Measurements from ENCODE around the gene CPT1A. TPM values are rescaled to one million over a fixed set of nuclear protein-coding genes. Genes with fewer than 3 reads are reported as not detected.

The CPT1A gene
- total RNA-seq, 1 experiment from 2014 or later: 153 TPM

DNA sequence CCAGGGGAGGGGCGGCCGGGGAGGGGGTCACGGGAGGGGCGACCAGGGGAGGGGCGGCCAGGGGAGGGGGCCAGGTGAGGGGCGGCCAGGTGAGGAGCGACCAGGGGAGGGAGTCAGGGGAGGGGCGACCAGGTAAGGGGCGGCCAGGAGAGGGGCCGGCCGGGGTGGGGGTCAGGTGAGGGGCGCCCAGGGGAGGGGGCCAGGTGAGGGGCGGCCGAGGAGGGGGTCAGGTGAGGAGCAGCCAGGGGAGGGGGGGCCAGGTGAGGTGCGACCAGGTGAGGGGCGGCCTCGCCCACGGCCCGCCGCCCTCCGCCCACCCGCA, 90.8 kb downstream of the CPT1A start:
- intact Hi-C loops (cut with micrococcal nuclease; ENCODE audit: unreplicated experiment): no loop called here
- Histone ChIP-seq H3K27ac (ENCODE audit: low read length) (no peak overlapping the region), H3K36me3 (ENCODE audit: control insufficient read depth, insufficient read depth, low read length) (no peaks in the 10 kb centered on the region; the same call in 1 of the 2 replicates), H3K27me3 (ENCODE audit: control insufficient read depth, insufficient read depth, low read length) (no peaks in the 10 kb centered on the region), H3K4me1 (ENCODE audit: control insufficient read depth, insufficient read depth, low read length) (peaks cover 26% of the 10 kb centered on the region), H3K4me3 (ENCODE audit: low read depth in 2 of 2, low read length in 2 of 2) (peak overlapping the region; percentile 55 to 62), H3K9me3 (ENCODE audit: control insufficient read depth, insufficient read depth, low read depth, low read length) (no peaks in the 10 kb centered on the region)
- POLR2A ChIA-PET: no interaction called here
- ATAC-seq (no peak), DNase-seq (ENCODE audit: low read depth, low spot score) (no peak)
- no TSS peak for BruUV-seq (replicated peaks)
- CTCF ChIA-PET: no interaction called here
- in situ Hi-C loops (cut with HindIII; ENCODE audit: low pct_unique_long_range_greater_than_20kb, low sequenced_read_pairs): no loop called here
- TF ChIP-seq TCF7L2 (IDR thresholded peaks at IDR 0.05; ENCODE audit: low read depth, low read length): no peak
- TF ChIP-seq, protein P1, sequence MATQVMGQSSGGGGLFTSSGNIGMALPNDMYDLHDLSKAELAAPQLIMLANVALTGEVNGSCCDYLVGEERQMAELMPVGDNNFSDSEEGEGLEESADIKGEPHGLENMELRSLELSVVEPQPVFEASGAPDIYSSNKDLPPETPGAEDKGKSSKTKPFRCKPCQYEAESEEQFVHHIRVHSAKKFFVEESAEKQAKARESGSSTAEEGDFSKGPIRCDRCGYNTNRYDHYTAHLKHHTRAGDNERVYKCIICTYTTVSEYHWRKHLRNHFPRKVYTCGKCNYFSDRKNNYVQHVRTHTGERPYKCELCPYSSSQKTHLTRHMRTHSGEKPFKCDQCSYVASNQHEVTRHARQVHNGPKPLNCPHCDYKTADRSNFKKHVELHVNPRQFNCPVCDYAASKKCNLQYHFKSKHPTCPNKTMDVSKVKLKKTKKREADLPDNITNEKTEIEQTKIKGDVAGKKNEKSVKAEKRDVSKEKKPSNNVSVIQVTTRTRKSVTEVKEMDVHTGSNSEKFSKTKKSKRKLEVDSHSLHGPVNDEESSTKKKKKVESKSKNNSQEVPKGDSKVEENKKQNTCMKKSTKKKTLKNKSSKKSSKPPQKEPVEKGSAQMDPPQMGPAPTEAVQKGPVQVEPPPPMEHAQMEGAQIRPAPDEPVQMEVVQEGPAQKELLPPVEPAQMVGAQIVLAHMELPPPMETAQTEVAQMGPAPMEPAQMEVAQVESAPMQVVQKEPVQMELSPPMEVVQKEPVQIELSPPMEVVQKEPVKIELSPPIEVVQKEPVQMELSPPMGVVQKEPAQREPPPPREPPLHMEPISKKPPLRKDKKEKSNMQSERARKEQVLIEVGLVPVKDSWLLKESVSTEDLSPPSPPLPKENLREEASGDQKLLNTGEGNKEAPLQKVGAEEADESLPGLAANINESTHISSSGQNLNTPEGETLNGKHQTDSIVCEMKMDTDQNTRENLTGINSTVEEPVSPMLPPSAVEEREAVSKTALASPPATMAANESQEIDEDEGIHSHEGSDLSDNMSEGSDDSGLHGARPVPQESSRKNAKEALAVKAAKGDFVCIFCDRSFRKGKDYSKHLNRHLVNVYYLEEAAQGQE (IDR thresholded peaks at IDR 0.05; ENCODE audit: insufficient read depth in 1 of 2, low read depth in 2 of 2, low read length in 1 of 2): no peak
- TF ChIP-seq POLR2AphosphoS5 (IDR thresholded peaks at IDR 0.05; ENCODE audit: low read depth, low read length): no peak
- TF ChIP-seq, protein P2, sequence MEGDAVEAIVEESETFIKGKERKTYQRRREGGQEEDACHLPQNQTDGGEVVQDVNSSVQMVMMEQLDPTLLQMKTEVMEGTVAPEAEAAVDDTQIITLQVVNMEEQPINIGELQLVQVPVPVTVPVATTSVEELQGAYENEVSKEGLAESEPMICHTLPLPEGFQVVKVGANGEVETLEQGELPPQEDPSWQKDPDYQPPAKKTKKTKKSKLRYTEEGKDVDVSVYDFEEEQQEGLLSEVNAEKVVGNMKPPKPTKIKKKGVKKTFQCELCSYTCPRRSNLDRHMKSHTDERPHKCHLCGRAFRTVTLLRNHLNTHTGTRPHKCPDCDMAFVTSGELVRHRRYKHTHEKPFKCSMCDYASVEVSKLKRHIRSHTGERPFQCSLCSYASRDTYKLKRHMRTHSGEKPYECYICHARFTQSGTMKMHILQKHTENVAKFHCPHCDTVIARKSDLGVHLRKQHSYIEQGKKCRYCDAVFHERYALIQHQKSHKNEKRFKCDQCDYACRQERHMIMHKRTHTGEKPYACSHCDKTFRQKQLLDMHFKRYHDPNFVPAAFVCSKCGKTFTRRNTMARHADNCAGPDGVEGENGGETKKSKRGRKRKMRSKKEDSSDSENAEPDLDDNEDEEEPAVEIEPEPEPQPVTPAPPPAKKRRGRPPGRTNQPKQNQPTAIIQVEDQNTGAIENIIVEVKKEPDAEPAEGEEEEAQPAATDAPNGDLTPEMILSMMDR (IDR thresholded peaks at IDR 0.05): no peak
- no peak for TF ChIP-seq SIN3A (IDR thresholded peaks at IDR 0.05; ENCODE audit: borderline replicate concordance, insufficient read depth, low read depth, low read length)

DNA sequence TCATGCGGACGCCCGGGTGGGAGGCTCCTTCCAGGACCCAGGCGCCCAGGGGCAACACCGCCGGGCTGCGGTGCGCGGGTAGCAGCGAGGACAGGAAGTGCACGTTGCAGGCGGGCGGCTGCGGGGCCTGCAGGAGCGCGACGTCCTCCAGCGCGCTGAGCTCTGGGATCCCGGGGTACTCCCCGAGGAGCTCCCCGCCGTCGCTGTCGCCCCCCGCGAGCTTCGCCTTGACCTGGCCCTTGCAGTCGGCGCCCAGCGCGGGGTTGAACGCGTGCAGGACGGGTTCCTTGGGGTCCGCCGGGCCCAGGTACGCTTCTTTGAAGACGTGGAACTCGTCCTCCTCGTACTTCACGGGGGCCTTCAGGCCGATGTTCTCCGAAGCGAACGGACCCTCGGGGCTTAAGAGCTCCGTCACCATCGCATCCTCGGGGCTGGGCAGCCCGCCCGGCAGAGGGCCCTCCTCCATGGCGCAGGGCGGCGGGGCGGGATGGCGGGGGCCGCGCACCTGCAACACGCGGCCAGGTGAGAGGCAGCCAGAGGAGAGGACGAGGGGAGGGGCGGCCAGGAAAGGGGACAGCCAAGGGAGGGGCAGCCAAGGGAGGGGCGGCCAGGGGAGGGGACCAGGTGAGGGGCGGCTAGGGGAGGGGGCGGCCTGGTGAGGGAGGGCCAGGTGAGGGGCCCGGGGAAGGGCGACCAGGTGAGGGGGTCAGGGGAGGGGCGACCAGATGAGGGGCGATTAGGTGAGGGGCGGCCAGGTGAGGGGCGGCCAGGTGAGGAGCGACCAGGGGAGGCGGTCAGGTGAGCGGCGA, 91.3 kb downstream of the CPT1A start:
- no peak overlapping the region for H3K4me3 ChIP-seq (ENCODE audit: low read depth in 2 of 2, low read length in 2 of 2)
- no peaks in the 10 kb centered on the region for H3K9me3 ChIP-seq (ENCODE audit: control insufficient read depth, insufficient read depth, low read depth, low read length)
- ATAC-seq (no peak), DNase-seq (ENCODE audit: low read depth, low spot score) (no peak)
- no peaks in the 10 kb centered on the region for H3K27me3 ChIP-seq (ENCODE audit: control insufficient read depth, insufficient read depth, low read length)
- ChIA-PET CTCF (no interaction called here), POLR2A (no interaction called here)
- in situ Hi-C loops (cut with HindIII; ENCODE audit: low pct_unique_long_range_greater_than_20kb, low sequenced_read_pairs) (no loop called here), intact Hi-C loops (cut with micrococcal nuclease; ENCODE audit: unreplicated experiment) (no loop called here)
- H3K27ac ChIP-seq (ENCODE audit: low read length): peak overlapping the region; percentile 70
- BruUV-seq (replicated peaks): no TSS peak
- TF ChIP-seq SIN3A (IDR thresholded peaks at IDR 0.05; ENCODE audit: borderline replicate concordance, insufficient read depth, low read depth, low read length) (no peak), TCF7L2 (IDR thresholded peaks at IDR 0.05; ENCODE audit: low read depth, low read length) (no peak), POLR2AphosphoS5 (IDR thresholded peaks at IDR 0.05; ENCODE audit: low read depth, low read length) (no peak)
- TF ChIP-seq, protein P1 (IDR thresholded peaks at IDR 0.05; ENCODE audit: insufficient read depth in 1 of 2, low read depth in 2 of 2, low read length in 1 of 2): no peak
- TF ChIP-seq, protein P2 (IDR thresholded peaks at IDR 0.05): no peak
- H3K36me3 ChIP-seq (ENCODE audit: control insufficient read depth, insufficient read depth, low read length): no peaks in the 10 kb centered on the region; the same call in 1 of the 2 replicates
- H3K4me1 ChIP-seq (ENCODE audit: control insufficient read depth, insufficient read depth, low read length): peaks cover 26% of the 10 kb centered on the region
